ENCODE results near the gene MEX3A. TPM values are rescaled to one million over a fixed set of nuclear protein-coding genes. Genes with fewer than 3 reads are reported as not detected.

MEX3A gene
- polyA plus RNA-seq, 1 experiment = 11.8 TPM

DNA sequence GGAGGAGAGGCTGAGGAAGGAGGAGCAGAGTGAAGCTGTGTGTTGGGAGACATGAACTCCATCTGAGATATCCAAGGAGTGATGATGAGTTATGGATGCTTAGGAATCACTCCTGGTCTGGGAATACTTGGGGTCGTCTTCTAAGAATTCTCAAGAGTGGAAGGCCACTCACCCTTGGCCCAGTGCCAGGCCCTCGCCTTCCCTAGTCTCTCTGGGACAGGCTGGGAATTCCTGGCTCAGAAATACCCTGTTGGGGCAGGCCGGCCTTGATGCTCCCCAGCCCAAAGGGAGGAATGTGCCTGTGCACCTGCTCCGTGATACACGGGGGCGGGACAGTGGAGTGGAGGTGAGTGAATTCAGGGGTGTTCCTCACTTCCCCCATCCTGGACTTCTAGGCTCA lies 19.6 kb upstream of the MEX3A start:
- Histone ChIP-seq H3K27me3 (ENCODE audit: control insufficient read depth, insufficient read depth, low read length) (no peaks in the 10 kb centered on the region), H3K9me3 (ENCODE audit: control insufficient read depth, insufficient read depth, low read length) (no peaks in the 10 kb centered on the region), H3K27ac (ENCODE audit: low read depth, low read length) (no peak overlapping the region), H3K4me3 (ENCODE audit: low read depth, low read length) (no peak overlapping the region)
- CTCF ChIA-PET = interaction anchor here (0.6 to 20.2 kb wide), 2 partner anchors 25 to 297 kb away, joined by 3 to 682 read pairs; partner anchors contain the start of gene LMNA
- TF ChIP-seq, protein P1, sequence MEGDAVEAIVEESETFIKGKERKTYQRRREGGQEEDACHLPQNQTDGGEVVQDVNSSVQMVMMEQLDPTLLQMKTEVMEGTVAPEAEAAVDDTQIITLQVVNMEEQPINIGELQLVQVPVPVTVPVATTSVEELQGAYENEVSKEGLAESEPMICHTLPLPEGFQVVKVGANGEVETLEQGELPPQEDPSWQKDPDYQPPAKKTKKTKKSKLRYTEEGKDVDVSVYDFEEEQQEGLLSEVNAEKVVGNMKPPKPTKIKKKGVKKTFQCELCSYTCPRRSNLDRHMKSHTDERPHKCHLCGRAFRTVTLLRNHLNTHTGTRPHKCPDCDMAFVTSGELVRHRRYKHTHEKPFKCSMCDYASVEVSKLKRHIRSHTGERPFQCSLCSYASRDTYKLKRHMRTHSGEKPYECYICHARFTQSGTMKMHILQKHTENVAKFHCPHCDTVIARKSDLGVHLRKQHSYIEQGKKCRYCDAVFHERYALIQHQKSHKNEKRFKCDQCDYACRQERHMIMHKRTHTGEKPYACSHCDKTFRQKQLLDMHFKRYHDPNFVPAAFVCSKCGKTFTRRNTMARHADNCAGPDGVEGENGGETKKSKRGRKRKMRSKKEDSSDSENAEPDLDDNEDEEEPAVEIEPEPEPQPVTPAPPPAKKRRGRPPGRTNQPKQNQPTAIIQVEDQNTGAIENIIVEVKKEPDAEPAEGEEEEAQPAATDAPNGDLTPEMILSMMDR (IDR thresholded peaks at IDR 0.05; ENCODE audit: low read depth, low read length) = no peak
- POLR2A ChIA-PET = interaction anchor here (0.7 to 3.3 kb wide), 4 partner anchors 21 to 303 kb away, joined by 3 to 14 read pairs (median 8); no protein-coding TSS in a partner anchor
- no peak for DNase-seq (ENCODE audit: low read depth, low spot score)

DNA sequence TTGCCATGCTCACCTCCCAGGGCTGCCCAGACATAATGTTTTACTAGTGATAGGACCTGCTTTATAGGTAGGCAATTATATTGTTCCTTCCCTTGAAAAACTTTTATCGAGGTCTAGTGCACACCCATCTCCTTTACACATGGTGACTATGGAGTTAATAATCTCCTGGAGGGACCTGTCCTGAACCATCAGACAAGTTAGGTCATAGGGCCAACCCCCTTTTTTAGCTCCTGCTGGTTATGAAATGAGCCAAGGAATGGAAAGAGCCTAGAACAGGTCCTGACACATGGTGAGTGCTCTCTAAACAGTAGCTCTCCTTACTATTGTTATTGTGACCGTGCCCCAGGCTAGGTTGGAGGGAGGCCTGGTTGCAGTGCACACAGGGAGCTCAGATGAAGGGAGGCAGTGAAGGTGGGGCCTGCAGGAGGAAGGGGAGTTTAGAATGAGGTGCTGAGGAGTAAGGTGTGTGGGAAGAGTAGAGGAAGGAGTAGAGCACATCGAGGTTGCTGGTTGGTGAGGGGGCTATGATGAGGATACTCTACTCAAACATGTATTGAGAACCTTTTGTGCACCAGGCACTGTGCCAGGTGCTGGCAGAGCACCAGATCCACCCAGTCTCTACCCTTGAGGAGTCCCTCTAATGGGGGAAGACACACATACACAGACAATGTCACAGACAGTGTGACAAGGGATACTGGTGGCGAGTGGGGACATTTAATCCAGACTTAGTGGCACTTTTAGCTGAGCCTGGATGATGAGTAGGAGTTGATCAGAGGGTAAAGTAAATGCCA lies 18.1 kb upstream of the MEX3A start:
- DNase-seq (ENCODE audit: low read depth, low spot score) = no peak
- POLR2A ChIA-PET = interaction anchor here (0.5 to 6.9 kb wide), 4 partner anchors 15 to 69 kb away, joined by 4 to 36 read pairs (median 14); partner anchors contain the start of gene LMNA
- TF ChIP-seq, protein P1 (IDR thresholded peaks at IDR 0.05; ENCODE audit: low read depth, low read length) = no peak
- no peak overlapping the region for H3K4me3 ChIP-seq (ENCODE audit: low read depth, low read length)
- CTCF ChIA-PET = interaction anchor here (1.0 to 20.2 kb wide), 4 partner anchors 10 to 125 kb away, joined by 3 to 682 read pairs (median 9); partner anchors contain the start of gene LMNA
- no peak overlapping the region for H3K27ac ChIP-seq (ENCODE audit: low read depth, low read length)
- no peaks in the 10 kb centered on the region for H3K9me3 ChIP-seq (ENCODE audit: control insufficient read depth, insufficient read depth, low read length)
- no peaks in the 10 kb centered on the region for H3K27me3 ChIP-seq (ENCODE audit: control insufficient read depth, insufficient read depth, low read length)

DNA sequence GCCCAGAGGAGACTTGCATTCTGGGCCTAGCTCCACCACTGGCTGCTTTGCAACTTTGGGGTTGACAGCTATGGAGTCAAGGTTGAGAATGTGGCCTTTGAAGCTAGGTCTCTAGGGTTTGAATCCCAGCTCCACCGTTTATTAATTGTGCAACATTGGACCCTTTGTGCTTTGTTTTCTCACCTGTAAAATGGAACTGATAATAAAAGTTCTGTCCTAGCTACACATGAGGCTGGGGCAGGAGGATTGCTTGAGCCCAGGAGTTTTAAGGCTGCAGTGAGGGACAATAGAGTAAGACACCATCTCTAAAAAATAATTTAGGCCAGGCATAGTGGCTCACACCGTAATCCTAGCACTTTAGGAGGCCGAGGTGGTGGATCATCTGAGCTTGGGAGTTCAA lies 17.0 kb upstream of the MEX3A start:
- ChIA-PET POLR2A (interaction anchor here (0.6 to 6.9 kb wide), 3 partner anchors 16 to 43 kb away, joined by 4 to 36 read pairs (median 25); partner anchors contain the start of gene LMNA), CTCF (interaction anchor here (0.6 to 20.2 kb wide), 4 partner anchors 9 to 213 kb away, joined by 3 to 682 read pairs (median 7); partner anchors contain the start of gene LMNA)
- no peak for DNase-seq (ENCODE audit: low read depth, low spot score)

DNA sequence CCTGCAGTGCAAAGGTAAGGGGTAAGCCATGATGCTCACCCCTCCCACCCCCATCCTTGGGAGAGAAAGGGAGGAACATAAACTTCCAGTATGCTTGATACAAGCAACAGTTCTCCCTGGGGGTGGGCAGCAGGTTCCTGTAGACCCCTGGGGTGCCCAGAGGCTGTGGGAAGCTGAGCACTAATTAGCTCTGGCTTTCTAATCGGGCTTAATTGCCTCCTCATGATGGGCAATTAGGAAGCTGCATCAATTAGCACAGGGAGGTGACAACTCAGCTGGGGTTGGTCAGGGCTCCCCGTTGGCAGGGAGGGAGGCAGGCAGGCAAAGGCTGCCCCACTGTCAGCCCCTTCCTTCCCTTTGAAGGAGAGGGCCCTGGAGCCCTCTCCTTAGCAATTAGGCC lies 16.5 kb upstream of the MEX3A start:
- Histone ChIP-seq H3K27ac (ENCODE audit: low read depth, low read length) (no peak overlapping the region), H3K4me3 (ENCODE audit: low read depth, low read length) (no peak overlapping the region), H3K9me3 (ENCODE audit: control insufficient read depth, insufficient read depth, low read length) (no peaks in the 10 kb centered on the region), H3K27me3 (ENCODE audit: control insufficient read depth, insufficient read depth, low read length) (no peaks in the 10 kb centered on the region)
- no peak for DNase-seq (ENCODE audit: low read depth, low spot score)
- TF ChIP-seq, protein P1 (IDR thresholded peaks at IDR 0.05; ENCODE audit: low read depth, low read length) = no peak
- POLR2A ChIA-PET = interaction anchor here (0.6 to 6.9 kb wide), 3 partner anchors 16 to 43 kb away, joined by 4 to 36 read pairs (median 25); partner anchors contain the start of gene LMNA
- CTCF ChIA-PET = interaction anchor here (1.6 to 20.2 kb wide), 4 partner anchors 9 to 127 kb away, joined by 3 to 682 read pairs (median 50); partner anchors contain the start of gene LMNA

More for the DNA sequence above, 17.0 kb upstream of the MEX3A start:
- Histone ChIP-seq H3K4me3 (ENCODE audit: low read depth, low read length) (no peak overlapping the region), H3K27me3 (ENCODE audit: control insufficient read depth, insufficient read depth, low read length) (no peaks in the 10 kb centered on the region), H3K27ac (ENCODE audit: low read depth, low read length) (no peak overlapping the region), H3K9me3 (ENCODE audit: control insufficient read depth, insufficient read depth, low read length) (no peaks in the 10 kb centered on the region)
- TF ChIP-seq, protein P1 (IDR thresholded peaks at IDR 0.05; ENCODE audit: low read depth, low read length) = no peak

All from AG04450 (cell line).